GM18520 (cell line): Measurements from ENCODE around the gene DDX54.

Experiments
- ATAC-seq: cut with Tn5 transposase; IDR thresholded peaks from one replicate; pipeline ENCODE4 v1.9.1; 2021; ENCODE audit not compliant: unreplicated experiment

Gene DDX54, protein sequence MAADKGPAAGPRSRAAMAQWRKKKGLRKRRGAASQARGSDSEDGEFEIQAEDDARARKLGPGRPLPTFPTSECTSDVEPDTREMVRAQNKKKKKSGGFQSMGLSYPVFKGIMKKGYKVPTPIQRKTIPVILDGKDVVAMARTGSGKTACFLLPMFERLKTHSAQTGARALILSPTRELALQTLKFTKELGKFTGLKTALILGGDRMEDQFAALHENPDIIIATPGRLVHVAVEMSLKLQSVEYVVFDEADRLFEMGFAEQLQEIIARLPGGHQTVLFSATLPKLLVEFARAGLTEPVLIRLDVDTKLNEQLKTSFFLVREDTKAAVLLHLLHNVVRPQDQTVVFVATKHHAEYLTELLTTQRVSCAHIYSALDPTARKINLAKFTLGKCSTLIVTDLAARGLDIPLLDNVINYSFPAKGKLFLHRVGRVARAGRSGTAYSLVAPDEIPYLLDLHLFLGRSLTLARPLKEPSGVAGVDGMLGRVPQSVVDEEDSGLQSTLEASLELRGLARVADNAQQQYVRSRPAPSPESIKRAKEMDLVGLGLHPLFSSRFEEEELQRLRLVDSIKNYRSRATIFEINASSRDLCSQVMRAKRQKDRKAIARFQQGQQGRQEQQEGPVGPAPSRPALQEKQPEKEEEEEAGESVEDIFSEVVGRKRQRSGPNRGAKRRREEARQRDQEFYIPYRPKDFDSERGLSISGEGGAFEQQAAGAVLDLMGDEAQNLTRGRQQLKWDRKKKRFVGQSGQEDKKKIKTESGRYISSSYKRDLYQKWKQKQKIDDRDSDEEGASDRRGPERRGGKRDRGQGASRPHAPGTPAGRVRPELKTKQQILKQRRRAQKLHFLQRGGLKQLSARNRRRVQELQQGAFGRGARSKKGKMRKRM

DNA sequence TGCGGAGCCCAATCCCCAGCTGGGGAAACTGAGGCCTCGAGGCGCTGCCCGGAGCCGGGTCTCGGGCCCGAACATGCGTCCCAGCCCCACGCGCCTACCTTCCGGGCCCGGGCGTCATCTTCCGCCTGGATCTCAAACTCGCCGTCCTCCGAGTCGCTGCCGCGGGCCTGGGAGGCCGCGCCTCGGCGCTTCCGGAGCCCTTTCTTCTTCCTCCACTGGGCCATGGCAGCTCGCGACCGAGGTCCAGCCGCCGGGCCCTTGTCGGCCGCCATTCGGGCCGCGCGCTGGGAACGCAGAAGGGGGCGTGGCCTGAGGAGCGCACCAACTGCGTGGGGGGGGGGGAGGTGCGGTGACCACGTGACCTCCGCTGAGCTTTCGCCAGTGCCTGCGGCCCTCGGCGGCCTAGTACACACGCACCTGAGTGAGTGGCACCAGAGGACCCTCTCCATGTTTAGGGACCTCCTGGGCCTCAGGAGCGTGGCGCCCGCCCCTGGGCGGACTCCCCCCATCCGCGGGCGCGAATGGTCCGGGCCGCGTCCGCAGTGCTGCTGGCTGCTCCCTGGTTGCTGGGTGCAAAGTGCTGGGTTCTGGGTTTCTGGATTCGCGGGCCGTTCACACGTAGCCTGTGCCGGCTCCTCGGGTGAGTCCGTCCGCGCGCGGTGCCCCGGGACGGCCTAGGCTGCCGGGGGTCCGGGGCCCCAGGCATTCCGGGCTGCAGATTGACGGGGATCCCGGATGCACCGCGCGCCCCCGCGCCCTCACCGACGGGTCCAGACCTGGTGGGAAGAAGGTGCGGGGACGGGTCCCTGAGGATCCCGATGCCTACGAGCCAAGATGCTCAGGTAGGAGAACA is at the start of gene DDX54, which contains the start of gene RITA1:
Gene DDX54 (minus strand): TSS at position 299 of the 853 bp plus-strand sequence. CDS start 27 bp downstream, at position 272.
Gene RITA1 (plus strand): TSS at position 542 of the 853 bp plus-strand sequence. CDS start 1,026 bp downstream, outside the sequence.
- ATAC-seq: peak; percentile 36

DNA sequence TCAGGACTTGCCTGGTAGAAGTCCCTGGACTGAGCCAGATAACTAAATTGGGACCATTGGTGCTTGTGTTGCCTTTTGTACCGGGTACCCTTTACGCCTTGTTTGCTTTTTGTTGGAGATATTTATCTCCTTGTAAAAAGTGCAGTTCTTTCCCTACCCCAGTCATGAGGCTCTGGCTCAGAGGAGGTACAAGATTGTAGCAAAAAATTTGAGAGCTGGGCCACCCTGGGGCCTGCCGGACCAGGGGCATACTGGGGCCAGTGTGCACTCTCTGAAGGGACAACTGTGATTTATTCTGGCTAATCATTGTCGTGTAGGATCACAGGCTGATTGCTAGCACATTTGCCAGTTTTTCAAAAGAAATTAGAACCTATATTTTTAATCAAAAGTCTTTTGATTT is 49.2 kb upstream of the DDX54 start:
- ATAC-seq: no peak

DNA sequence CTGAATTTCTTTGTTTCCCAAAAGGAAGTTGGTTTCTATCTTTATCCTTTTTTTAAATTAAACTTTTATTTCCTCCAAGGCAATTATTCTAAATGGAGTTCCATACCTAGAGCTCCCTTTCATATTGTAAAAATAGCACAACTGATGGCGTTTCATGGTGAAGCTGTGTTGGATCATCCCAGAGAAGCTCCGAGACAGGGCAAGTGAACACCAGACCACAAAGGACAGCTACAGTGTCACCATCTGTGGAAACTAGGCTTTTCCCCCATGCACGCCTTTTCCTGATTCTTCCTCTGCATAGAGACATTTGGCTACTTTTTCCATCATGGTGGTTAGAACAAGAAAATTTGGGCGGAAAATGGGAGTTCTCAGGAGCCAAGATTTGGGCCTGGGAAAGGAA is 48.7 kb upstream of the DDX54 start:
- no peak for ATAC-seq

DNA sequence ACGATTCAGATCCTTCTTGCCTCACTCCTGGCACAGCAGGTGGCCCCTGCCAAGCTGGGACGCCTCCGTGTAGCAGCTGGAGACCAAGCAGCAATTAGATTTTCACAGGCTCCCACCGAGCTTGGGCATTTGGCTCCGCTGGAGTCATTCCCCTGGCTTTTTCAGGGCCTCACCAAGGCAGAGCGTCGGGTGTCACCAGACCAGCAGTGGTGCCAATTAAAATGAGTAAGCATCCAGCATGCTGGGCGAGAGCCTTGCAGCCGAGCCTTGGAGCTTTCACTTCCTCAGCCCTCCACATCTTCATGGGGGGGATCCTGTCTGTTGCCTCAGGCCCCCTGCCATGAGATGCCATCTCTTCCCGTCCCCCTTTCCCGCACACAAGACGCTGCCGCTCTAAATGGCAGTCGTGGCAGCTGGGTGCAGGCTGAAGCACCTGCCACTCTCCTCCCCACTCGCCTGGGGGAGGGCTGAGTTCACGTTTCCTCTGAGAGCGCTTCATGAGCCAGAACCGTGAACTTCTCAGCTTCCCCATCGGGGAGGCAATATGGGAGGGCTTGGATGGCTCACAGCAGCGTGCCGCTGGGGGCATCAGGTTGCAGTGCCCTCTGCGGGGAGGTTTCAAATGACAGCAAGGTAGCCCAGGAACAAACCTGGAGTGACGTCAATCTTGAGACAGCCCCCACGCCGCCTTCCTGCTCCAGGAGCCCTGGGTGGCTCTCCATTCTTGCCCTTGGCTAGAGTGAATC is 47.7 kb upstream of the DDX54 start:
- ATAC-seq: peak; percentile 34

DNA sequence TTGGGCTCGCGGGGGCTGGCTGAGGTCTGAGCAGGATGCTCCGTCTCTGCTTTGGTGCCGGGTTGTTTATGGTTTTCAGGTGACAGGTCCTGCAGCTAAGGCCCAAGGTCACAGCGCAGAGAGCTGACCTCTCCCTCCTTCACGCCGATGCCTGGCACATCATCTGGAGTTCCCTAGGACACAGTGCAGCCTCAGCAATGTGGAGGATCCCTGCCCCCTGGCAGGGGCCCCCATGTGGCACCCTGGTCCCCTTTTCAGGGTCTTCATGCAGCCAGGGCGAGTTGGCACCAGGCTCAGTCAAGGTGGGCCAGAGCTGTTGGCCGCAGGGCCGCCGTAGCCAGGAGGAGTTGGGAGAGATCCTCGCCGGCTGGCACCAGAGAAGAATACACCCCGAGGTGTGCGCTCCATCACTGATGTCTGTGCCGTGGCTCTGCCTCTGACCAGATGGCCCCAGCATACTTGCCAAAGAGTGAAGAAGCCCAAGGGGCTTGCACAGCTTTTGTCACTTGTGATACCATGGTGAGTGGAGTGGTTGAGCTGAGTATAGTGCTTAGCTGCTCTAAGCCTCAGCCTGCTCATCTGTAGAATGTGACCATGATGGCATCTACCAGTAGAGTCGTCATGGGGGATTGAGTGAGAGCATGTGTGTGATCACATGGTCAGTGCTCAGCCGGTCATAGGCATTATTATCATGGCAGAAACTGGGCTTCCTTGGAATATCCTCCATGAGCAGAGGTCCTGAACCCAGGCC is 47.0 kb upstream of the DDX54 start:
- no peak for ATAC-seq

DNA sequence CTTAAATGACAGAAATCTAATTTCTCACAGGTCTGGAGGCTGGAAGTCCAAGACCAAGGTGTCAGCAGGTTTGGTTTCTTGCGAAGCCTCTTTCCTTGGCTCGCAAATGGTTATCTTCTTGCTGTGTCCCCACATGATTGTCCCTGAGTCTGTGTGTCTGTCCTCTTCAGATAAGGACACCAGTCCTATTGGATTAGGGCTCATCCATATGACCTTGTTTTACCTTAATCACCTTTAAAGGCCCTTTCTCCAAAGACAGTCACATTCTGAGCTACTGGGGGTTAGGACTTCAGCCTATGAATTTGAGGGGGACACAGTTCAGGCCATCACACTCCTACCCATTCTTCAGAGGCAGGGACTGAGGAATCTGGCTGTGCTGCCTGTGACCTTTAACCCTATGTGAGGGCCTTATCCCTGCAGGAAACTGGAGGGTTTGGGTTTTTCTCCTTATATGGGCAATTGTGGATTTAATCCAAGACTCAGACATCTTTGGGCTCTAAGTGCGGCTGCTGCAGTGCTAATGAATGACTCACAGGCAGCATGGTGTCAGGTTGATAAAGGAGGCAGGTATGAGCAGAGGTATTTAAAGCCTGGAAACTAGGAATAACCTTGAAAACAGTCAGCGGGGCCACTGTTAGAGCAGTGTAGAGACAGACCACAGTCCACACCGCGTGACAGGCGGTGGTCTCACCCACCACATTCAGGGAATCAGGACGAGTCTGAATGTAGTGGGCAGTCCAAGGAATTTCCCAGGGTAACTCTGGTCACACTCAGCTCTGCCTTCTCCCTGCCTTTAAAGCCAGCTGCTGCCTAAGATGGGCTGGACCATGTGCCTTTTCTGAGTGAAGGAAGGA is 46.2 kb upstream of the DDX54 start:
- ATAC-seq: no peak

DNA sequence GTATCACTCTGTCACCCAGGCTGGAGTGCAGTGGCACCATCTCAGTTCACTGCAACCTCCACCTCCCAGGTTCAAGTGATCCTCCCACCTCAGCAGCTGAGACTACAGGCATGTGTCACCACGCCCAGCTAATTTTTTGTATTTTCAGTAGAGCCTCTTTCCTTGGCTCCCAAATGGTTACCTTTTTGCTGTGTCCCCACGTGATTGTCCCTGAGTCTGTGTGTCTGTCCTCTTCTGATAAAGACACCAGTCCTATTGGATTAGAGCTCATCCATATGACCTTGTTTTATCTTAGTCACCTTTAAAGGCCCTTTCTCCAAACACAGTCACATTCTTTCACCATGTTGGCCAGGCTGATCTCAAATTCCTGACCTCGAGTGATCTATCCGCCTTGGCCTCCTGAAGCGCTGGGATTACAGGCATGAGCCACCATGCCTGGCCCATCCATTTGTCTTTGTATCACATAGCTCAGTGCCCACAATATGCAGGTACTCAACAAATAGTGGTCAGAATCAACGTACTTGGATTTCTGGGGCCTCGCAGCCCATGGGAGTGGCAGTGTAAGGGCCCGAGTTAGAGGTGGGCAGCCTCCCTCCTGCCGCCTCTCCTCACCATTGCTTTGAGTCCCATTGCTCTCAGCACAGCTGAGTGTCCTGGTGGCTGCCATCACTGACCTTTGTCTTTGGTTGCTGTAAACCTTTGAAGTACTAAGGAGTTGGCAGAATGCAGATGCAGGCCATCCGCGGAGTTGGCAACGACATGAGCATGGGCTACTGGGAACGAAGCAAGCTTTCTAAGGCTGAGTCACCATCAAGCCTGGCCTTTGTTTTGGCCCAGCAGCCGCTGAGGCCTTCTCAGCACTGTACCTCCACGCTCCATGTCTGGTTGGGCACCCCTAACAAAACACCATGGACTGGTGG is 45.3 kb upstream of the DDX54 start:
- no peak for ATAC-seq

DNA sequence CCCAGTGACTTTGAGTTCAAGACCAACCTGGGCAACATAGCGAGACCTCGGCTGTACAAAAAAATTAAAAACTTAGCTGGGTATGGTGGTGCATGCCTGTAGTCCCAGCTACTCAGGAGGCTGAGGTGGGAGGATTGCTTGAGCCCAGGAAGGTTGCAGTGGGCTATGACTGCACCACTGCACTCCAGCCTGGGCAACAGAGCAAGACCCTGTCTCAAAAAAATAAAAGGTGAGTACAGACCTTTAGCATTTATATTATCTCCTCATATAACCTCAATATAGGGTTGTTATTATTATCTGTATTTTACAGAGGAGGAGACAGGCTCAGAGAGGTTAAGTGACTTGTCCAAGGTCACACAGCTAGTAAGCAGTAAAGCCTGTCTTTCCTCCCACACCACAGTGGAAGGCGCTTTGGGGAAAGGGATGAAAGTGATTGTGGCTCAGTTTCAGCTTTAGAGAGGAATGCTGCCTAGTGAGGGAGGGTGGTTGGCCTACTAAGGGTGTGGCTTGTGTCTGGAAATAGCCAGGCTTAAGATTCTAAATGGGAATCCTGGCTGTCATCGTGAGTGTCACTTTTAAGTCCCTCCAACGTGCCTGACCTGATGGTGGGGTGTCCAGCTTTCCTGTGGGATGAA is 43.2 kb upstream of the DDX54 start:
- no peak for ATAC-seq

DNA sequence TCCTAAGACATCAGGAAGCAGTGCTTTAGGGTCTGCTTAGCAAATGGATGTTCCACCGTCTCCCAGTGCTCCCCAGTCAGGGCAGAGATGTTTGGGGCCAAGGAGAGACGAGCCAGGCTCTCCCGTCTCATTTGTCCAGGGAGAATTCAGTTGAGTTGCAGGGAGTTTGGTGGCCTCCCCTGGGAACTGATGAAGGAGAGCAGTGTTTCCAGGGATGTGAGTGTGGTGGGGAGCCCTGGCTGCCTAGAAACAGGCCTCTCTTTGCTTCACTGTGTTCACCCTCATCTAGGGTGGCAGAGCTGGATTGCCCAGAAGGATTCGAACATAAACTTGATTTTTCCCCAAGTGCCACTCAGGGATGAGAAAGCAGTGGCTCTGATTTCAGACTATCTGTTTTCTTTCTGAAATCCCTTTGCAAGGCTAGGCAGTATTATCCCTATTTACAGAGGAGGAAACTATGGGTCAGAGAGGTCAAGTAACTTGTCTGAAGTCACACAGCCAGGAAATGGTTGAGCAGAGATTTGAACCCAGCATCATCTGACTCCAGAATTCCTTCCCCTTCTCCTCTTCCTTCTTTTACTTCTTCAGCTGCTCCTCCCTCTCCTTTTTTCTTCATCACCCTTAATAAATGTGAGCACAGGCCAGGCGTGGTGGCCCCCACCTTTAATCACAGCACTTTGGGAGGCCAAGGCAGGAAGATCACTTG is 42.6 kb upstream of the DDX54 start:
- ATAC-seq: no peak

DNA sequence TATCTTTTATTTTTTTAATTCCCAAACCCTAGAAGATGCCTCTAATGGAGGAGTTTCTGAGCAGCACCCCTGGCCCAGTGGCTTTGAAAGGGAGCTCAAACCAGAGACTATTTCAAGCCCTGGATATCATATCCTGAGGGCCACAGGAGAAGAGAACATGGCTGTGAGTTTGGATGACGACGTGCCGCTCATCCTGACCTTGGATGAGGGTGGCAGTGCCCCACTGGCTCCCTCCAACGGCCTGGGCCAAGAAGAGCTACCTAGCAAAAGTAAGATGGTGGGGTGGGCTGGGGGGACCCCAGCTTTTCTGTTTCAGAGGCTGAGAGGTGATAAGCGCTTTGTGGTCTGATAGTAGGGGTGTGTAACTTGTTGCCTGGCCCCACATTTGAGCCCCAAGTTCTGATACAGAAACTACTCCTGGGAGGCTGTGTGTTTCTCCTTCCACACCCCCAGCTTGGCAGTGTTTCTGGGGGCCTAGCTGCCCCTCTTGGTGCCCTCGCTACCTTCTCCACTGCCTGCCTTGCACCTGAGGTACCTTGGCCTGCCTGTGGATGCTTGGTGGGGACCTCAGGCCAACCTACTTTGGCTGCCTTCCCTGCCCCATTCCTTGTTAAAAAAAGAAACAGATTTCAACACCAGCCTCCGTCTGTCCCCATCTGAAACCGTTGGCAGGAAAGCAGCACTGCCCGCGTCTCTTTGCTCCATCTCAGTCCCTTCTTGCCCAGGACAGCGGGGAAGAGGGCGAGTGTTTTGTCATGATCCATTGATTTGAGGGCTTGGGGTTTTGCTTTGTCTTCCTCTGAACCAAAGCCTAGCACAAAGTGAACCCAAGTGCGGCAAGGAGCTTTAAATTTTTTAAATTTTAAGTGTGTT is 41.7 kb upstream of the DDX54 start:
- no peak for ATAC-seq

DNA sequence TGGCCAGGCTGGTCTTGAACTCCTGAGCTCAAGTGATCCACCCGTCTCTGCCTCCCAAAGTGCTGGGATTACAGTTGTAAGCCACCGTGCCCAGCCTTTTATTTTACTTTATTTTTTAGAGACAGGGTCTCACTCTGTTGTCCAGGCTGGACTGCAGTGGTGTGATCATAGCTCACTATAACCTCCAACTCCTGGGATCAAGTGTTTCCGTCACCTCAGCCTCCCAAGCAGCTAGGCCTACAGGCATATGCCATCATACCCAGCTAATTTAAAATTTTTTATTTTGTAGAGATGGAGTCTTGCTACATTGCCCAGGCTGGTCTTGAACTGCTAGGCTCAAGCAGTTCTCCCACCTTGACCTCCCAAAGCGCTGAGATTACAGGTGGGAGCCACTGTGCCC is 39.7 kb upstream of the DDX54 start:
- no peak for ATAC-seq

DNA sequence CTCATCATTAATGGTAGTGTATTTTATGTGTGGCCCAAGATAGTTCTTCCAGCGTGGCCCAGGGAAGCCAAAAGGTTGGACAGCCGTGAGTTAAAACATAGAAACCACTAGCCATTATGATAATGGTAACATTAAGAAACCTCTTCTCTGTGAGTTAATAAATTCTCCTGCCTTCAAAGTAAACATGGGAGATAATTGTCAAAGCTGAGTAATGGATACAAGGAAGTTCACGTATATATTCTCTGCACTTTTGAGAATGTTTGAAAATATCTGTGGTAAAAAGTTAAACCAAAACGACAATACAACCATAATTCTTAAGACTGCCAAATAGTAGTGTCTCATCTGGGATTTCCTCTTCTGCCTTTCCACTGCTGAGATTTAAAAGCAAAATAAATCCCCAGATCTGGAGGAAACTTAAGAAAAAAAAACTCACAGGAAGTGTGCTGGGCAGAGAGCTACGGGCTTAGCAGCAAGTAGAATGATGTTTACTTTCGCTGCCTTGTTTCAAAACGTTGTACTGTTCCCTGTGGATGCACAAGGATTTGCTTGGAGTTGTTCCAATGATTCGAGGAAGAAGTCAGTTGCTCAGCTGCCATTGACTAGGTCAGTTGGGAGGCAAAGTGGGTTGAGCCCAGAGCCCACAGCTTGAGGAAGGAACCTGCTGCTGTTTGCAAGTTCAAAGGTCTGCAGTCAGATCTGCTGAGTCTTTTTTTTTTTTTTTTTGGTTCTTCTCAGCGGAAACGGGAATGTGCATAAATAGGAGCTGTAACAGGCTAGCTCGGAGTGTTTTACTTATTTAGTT is 37.7 kb upstream of the DDX54 start:
- ATAC-seq: no peak

DNA sequence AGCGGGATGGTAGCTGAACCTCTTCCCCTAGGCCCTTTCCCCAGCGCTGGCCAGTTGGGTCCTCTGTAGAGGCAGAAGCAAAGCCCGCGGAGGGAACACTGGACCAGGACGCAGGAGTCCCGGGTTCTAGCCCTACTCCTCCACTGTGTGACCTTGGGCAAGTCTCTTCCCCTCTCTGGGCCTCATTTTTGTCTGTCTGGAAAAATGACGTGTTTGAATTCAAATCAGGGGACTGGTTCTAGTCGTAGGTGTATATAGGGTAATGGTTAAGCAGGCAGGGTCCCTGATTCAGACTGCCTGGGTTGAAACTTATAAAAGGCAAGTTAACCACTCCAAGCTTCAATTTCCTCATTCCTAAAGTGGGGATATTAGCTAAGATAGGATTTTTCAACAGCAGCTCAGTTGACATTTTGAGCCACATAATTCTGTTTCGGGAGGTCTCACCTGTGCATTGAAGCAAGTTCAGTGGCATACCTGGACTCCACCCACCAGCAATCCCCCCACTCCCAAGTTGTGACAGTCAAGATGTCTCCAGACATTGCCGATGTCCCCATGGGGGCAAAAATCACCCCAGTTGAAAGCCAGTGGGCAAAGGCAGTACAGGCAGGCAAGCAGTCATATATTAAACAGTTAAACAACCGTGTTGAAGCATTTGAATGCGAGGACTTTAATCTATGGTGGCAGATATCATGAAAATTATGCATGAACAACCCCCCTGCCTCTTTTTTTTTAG is 36.9 kb upstream of the DDX54 start:
- no peak for ATAC-seq
